OCI-LY7 (cell line): ENCODE measurements around the gene PNMA8C. TPM values are rescaled to one million over a fixed set of nuclear protein-coding genes. Genes with fewer than 3 reads are reported as not detected.

ENCODE experiments used
- BruUV-seq: library from RNA; stranded (reverse); fragments of 400-500 nt; replicated peaks from 2 replicates; lab custom pipeline; 2021; lab: Mats Ljungman, UMichigan
- CTCF ChIA-PET: fragments of 300-600 bp; sonication (Branson Sonifier 250); formaldehyde crosslinking; loops from one replicate; lab custom pipeline; 2022; ENCODE audit warnings: antibody characterized with exemption; ENCODE audit not compliant: unreplicated experiment; lab: Charles Lee
- POLR2A ChIA-PET: fragments of 300-600 bp; sonication (Branson Sonifier 250); formaldehyde crosslinking; loops from one replicate; lab custom pipeline; 2022; ENCODE audit warnings: antibody characterized with exemption; lab: Charles Lee
- DNase-seq: peaks from one replicate; pipeline ENCODE4 v3.0.0-alpha.2; 2015; ENCODE audit warnings: low spot score
- H2AFZ ChIP-seq: fragments of 200-600 bp; sonication (generic), shearing (Covaris generic); 2 replicates; pipeline ENCODE4 v1.6.1; 2014; ENCODE audit warnings: mild to moderate bottlenecking, antibody characterized with exemption, low read length, moderate library complexity
- H3K27ac ChIP-seq: fragments of 200-600 bp; sonication (generic); 2 replicates; pipeline ENCODE4 v1.5.1; 2014; ENCODE audit warnings: mixed run types, low read depth, mild to moderate bottlenecking, moderate library complexity, low read length, inconsistent platforms; ENCODE audit not compliant: poor library complexity, severe bottlenecking
- H3K36me3 ChIP-seq: fragments of 200-600 bp; sonication (generic); 2 replicates; pipeline ENCODE4 v1.6.1; 2014; ENCODE audit warnings: mild to moderate bottlenecking, antibody characterized with exemption, low read length, moderate library complexity, mixed read lengths; ENCODE audit not compliant: insufficient read depth
- H3K4me1 ChIP-seq: fragments of 200-600 bp; sonication (generic); 2 replicates; pipeline ENCODE4 v1.5.1; 2014; ENCODE audit warnings: mild to moderate bottlenecking, low read length; ENCODE audit not compliant: insufficient read depth, poor library complexity, severe bottlenecking
- H3K4me2 ChIP-seq: fragments of 200-600 bp; sonication (generic); 2 replicates; pipeline ENCODE4 v1.6.1; 2014; ENCODE audit warnings: mild to moderate bottlenecking, low read length
- H3K4me3 ChIP-seq: fragments of 200-600 bp; sonication (generic); 2 replicates; pipeline ENCODE4 v1.5.1; 2014; ENCODE audit warnings: mild to moderate bottlenecking, low read depth, low read length; ENCODE audit not compliant: poor library complexity, severe bottlenecking
- H3K79me2 ChIP-seq: fragments of 200-600 bp; sonication (generic); 2 replicates; pipeline ENCODE4 v1.6.1; 2016; ENCODE audit warnings: low read depth, mild to moderate bottlenecking, low read length, moderate library complexity, mixed read lengths; ENCODE audit not compliant: insufficient read depth
- H3K9me2 ChIP-seq: fragments of 200-600 bp; sonication (generic); 2 replicates; pipeline ENCODE4 v1.6.1; 2016; ENCODE audit warnings: mild to moderate bottlenecking, low read length, mixed read lengths; ENCODE audit not compliant: insufficient read depth
- H3K9me3 ChIP-seq: fragments of 200-600 bp; sonication (generic); 2 replicates; pipeline ENCODE4 v1.6.1; 2014; ENCODE audit warnings: mild to moderate bottlenecking, mixed run types, low read length, mixed read lengths
- H4K20me1 ChIP-seq: fragments of 200-600 bp; sonication (generic); 2 replicates; pipeline ENCODE4 v1.6.1; 2014; ENCODE audit warnings: mild to moderate bottlenecking, antibody characterized with exemption, low read length, moderate library complexity, mixed read lengths; ENCODE audit not compliant: insufficient read depth
- CTCF ChIP-seq: fragments of 200-600 bp; sonication (generic); conservative IDR thresholded peaks from 2 replicates; pipeline ENCODE4 v1.5.1; 2014; ENCODE audit warnings: mild to moderate bottlenecking, antibody characterized with exemption, low read length, moderate library complexity, mixed read lengths
- EZH2phosphoT487 ChIP-seq: fragments of 200-600 bp; sonication (generic); IDR thresholded peaks from 2 replicates; pipeline ENCODE4 v1.6.1; 2018; ENCODE audit warnings: low read depth, borderline replicate concordance, mild to moderate bottlenecking, mixed run types, antibody characterized with exemption, low read length, moderate library complexity, mixed read lengths
- intact Hi-C: fragments of 100-400 bp; cut with micrococcal nuclease; formaldehyde crosslinking; loops from one replicate; pipeline ENCODE4 v1.10.0; 2022; ENCODE audit not compliant: unreplicated experiment
- total RNA-seq, 2 experiments: library from RNA; depleted of rRNA in 1 of 2; stranded (reverse); fragments of >200 nt in 1 of 2; shearing (Covaris generic) in 1 of 2; gene quantifications; 2 replicates each; pipeline ENCODE4 v1.2.3, GENCODE V29; 2014 to 2022

The PNMA8C gene
- total RNA-seq, 2 experiments from 2014 or later = 1.0 to 4.9 TPM

GRCh38 chr19:46381756-46382345, 46.9 kb downstream of the PNMA8C start:
- Histone ChIP-seq H3K4me2 (no peak overlapping the region), H3K9me3 (no peaks in the 10 kb centered on the region), H3K36me3 (peaks cover 96% of the 10 kb centered on the region), H3K79me2 (peaks cover 13% of the 10 kb centered on the region; the same call in 1 of the 2 replicates), H3K4me1 (no peaks in the 10 kb centered on the region), H3K27ac (no peak overlapping the region), H2AFZ (no peak overlapping the region), H4K20me1 (no peaks in the 10 kb centered on the region), H3K9me2 (no peaks in the 10 kb centered on the region), H3K4me3 (no peak overlapping the region)
- ChIA-PET POLR2A (no interaction called here), CTCF (no interaction called here)
- no TSS peak for BruUV-seq
- no peak for DNase-seq
- intact Hi-C loops = no loop called here
- TF ChIP-seq EZH2phosphoT487 (no peak), CTCF (no peak)

GRCh38 chr19:46381346-46381745, 47.4 kb downstream of the PNMA8C start:
- Histone ChIP-seq H3K79me2 (peaks cover 13% of the 10 kb centered on the region; the same call in 1 of the 2 replicates), H3K36me3 (peaks cover 96% of the 10 kb centered on the region), H3K4me1 (no peaks in the 10 kb centered on the region), H4K20me1 (no peaks in the 10 kb centered on the region), H3K9me2 (no peaks in the 10 kb centered on the region), H3K4me3 (no peak overlapping the region), H2AFZ (no peak overlapping the region), H3K4me2 (no peak overlapping the region), H3K27ac (no peak overlapping the region), H3K9me3 (no peaks in the 10 kb centered on the region)
- no TSS peak for BruUV-seq
- no peak for DNase-seq
- ChIA-PET POLR2A (no interaction called here), CTCF (no interaction called here)
- TF ChIP-seq EZH2phosphoT487 (no peak), CTCF (no peak)
- intact Hi-C loops = no loop called here

GRCh38 chr19:46380690-46381089, 48.0 kb downstream of the PNMA8C start:
- no peaks in the 10 kb centered on the region for H3K9me2 ChIP-seq
- no peak for DNase-seq
- H3K9me3 ChIP-seq = no peaks in the 10 kb centered on the region
- POLR2A ChIA-PET = interaction anchor here (0.6 kb wide), 1 partner anchor 31 kb away, joined by 3 read pairs; no protein-coding TSS in a partner anchor
- peaks cover 97% of the 10 kb centered on the region for H3K36me3 ChIP-seq
- H3K79me2 ChIP-seq = peaks cover 13% of the 10 kb centered on the region; the same call in 1 of the 2 replicates
- H2AFZ ChIP-seq = no peak overlapping the region
- no peak overlapping the region for H3K4me3 ChIP-seq
- CTCF ChIA-PET = no interaction called here
- H3K27ac ChIP-seq = no peak overlapping the region
- no TSS peak for BruUV-seq
- no peaks in the 10 kb centered on the region for H3K4me1 ChIP-seq
- no peak overlapping the region for H3K4me2 ChIP-seq
- H4K20me1 ChIP-seq = no peaks in the 10 kb centered on the region
- intact Hi-C loops = no loop called here
- TF ChIP-seq CTCF (no peak), EZH2phosphoT487 (no peak)
